Amniotic stem cell (primary cell): ENCODE measurements around the gene GIMAP8.
A peak's percentile ranks its signal among the peaks of the same experiment; 100 is the strongest.

Source experiments
- DNase-seq: peaks from one replicate; lab custom pipeline; 2025; lab: John Stamatoyannopoulos, UW

The GIMAP8 gene

DNA sequence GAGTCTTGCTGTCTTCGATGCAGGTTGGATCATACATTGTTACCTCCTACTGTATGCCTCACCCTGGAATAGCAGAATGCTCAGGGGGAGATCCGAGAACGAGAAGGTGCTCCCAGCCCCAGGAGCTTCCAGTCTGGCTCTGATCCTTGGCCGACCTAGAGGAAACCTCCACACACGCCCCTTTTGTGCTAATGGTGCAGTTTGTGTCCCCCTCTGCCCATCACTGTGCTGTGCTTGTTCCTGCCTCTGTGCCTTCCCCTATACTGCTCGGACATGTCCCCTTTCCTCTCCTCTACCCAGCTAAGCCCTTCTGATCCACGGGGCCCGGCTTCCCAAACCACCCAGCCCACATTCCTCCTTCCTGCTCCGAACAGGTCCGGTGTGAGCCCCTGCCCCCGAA lies 38.8 kb upstream of the GIMAP8 start:
- DNase-seq: no peak

DNA sequence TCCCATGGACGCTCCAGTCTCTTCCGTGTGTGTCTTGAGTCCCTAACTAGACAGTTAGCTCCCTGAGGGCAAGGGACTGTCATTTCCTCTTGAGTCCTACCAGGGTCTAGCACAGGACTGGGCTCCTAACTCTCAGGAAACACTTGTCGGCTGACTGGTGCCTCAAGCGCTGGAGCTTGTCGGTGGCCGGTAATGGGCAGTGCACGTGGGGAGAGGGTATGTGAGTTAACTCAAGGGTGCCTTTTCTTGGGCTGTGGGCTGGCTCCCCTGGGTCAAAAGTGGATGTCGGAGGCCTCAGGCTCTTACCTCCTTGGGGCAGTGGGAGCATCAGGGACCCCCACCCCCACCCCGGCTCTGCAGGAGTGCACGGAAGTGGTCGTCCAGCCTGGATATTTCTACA lies 38.4 kb upstream of the GIMAP8 start:
- no peak for DNase-seq

DNA sequence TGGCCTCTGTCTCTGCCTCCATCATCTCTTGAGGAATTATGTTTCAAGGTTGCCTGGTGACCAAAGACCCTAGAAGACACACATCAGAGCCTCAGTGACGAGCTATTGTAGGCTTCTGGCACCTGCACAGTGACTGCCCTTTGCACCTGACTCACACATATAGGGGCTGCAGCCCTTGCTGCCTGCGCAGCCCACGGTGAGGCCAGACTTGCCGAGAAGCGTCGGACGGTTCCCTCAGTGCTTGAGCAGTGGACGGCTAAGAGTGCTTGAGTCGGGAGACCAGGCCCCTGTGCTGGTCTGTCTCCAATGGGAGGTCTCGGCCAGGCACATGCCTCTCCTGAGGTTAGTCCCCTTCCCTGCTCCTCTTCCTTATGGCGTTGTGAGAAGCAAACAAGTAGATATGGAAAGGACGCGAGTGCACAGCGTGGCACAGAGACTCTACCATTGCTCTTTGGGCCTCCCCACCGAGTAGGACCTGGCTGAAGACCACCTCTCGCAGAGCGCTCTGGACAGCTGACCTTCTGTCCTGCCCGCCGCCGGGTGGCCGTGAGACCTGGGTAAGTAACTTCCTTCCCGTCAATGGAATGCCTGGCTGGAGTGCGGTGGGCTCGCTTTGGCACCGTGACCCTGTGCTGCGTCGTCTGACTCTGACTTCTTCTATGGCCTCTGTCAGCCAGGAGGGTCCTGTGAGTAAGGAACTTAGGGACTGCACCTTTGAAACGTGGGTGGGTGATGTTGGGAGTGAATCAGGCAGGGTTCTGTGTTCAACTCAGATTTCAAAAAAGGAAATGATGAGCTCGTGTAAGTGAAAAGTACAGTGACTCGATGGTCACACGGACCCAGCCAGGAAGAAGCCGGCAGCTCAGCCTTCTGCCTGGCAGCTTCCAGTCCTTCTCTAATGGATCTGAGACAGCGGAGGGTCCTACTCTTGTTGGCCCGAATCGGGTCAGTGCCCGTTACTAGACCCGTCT lies 37.6 kb upstream of the GIMAP8 start:
- no peak for DNase-seq

DNA sequence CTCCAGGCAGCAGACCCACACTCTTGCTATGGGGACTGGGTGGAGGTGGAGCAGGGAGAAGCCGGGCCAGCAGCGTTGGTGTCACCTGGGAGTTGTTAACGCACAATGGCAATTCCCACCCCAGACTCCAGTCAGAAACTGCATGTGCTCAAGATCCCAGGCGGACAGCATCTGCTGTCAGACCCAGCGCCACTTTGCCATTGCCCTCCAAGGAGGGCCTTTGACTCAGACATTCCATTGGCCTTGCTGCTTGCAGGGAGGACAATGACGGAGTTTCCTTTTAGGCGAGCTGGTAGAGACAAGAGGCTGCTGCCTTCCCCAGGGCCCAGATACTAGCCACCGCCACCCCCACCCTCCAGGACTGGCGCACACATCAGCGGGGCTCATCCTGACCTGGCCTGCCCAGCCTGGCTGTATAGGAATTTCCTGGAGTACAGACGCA lies 36.8 kb upstream of the GIMAP8 start:
- DNase-seq: no peak

DNA sequence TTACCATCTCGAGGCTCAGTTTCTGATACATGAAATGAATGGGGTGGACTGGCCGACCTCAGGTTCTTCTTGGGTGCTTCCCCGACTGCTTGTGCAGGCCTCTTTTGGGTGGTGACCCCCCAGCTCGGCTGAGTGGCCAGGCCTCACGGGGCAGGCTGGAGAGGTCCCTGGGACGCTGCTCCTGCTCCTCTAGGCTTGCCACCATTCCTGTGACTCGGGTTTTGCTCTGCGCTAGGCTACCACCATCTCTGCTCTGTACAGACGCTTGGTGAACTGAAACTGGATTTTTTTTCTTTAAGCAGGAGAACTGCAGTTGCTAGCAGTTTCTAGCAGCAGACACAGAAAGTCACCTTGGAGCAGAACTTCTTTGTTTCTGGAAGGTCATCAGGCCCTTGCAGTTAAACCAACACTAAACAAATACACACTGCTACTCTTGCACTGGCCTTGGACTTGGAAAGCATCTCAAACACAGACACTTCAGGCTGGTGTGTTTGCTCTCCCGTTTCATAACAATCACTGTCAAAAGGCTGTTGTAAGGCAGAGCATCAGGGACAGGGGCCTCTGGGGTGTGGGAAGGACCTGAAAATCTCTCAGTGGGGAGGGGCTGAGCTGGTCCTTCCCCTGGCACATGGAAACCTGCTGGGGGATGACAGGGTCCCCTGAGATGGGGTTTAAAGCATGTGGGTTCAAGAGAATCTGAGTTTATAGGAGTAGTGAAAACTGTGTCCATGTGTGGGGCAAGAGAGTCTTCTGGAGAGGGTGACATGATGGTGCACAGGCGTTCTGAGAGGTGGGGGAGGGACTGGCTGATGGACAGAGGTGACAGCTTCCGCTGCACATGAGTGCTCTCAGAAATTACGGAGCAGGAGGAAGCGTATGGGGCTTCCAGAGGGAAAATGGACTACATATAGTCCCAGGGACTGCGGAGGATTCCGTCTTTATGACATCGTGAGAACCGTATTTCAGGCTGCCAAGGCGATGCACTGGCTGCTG lies 35.0 kb upstream of the GIMAP8 start:
- no peak for DNase-seq

DNA sequence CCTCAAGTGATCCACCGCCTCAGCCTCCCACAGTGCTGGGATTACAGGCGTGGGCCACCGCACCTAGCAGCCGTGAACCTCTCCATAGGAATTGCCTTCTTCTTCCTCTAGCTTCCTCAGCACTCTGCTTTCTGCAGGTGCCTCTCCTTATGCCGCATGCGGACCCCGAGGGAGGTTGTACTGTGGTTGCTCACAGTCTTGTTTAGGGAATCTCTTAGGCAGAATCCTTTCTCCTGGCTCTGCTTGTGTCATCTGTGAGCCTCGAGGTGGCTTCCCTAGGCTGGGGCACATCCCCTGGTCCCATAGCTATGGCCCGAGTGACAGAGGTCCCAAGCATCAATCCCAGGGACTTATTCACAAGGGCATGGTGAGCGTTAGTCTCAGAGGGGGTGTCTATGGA lies 33.2 kb upstream of the GIMAP8 start:
- no peak for DNase-seq

DNA sequence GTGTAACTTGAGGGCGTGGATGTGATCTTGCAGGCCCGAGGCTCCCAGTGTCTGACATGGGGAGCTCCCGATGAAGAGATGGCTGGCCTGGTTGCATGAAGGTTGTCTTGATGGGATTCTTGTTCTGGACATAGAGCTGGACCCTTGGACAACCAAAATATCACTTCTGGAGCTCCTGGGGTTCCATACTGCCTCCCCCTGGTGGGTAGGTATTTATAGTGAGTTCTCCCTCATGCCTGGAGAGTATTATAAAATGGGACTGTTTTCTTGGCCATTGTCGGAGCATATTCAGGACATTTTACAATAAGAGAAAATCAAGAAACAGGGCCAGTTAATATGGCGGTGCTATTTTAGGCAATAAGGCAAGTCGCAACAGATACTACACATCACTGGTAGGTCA lies 32.6 kb upstream of the GIMAP8 start:
- no peak for DNase-seq

DNA sequence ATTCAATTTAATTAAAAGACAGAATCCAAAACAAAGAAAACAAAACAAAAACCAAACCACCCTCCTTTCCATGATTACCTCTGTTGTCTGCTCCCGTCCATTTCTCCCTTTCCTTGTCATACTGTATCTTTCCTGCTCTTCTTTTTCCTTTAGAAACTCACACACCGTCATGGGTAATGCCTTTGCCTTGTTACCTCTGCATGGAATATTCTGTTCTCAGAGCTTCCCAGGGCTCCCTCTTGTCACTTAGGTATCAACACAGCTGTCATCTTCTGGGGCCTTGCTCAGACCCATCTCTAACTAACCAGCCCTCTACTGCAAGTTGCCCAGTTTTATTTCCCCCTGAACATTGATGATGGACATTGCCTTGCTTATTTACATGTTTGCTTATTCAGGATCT lies 30.2 kb upstream of the GIMAP8 start:
- no peak for DNase-seq

DNA sequence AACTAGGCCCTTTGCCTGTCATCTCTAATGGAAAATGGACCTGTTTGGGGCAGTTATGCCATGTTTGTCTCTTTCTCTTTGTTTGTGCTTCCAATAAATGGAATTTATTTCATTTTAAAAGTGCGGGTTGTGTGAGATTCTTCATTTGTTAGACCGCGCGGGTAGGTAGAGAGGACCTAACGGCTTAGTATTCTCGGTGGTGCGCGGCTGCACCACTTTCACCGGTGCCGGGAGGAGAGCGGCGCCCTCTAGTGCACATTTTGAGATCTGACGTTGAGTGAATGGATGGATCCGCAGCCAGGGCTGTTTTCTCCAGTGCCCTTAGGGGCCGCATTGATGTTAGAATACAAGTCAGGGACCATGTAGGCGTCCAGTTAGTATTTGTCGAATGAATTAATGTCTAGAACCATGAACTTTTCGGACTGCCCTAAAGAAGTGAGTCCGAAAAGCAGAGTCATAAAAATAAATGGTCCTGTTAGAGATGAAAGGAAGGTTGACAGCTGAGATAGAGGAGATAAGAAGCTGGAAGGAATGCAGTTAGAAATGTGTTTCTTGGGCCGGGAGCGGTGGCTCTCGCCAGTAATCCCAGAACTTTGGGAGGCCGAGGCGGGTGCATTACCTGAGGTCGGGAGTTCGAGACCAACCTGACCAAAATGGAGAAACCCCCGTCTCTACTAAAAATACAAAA lies 29.3 kb upstream of the GIMAP8 start:
- DNase-seq: peak; percentile 53

DNA sequence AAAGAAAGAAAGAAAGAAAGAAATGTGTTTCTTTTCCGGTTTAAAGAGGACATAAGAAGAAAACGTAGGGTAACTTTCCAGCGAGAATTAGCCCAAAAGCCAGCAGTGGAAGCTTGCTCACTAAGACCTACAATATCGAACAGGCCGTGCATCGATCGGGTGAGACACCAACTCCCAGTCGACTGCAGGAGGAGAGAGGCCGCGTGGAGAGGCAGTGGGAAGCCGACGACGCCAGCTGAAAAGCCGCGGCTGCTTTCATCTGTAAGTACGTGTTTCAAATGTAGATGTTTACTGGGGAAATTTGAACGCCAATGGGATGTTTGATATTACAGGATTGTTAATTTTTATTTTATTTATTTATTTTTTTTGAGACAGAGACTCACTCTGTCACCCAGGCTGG lies 28.6 kb upstream of the GIMAP8 start:
- DNase-seq: no peak

DNA sequence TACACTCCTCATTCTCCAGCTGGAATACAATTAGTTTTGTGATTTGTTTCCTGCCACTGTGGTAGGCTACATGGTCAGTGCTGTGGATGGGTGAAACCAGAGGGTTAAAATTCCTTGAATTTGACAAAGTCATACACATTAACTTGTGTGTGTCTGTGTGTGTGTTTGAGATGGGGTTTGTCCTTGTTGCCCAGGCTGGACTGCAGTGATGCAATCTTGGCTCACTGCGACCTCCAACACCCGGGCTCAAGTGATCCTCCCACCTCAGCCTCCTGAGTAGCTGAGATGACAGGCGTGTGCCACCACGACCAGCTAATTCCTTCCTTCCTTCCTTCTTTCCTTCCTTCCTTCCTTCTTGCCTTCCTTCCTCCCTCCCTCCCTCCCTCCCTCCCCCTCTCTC lies 24.8 kb upstream of the GIMAP8 start:
- no peak for DNase-seq

DNA sequence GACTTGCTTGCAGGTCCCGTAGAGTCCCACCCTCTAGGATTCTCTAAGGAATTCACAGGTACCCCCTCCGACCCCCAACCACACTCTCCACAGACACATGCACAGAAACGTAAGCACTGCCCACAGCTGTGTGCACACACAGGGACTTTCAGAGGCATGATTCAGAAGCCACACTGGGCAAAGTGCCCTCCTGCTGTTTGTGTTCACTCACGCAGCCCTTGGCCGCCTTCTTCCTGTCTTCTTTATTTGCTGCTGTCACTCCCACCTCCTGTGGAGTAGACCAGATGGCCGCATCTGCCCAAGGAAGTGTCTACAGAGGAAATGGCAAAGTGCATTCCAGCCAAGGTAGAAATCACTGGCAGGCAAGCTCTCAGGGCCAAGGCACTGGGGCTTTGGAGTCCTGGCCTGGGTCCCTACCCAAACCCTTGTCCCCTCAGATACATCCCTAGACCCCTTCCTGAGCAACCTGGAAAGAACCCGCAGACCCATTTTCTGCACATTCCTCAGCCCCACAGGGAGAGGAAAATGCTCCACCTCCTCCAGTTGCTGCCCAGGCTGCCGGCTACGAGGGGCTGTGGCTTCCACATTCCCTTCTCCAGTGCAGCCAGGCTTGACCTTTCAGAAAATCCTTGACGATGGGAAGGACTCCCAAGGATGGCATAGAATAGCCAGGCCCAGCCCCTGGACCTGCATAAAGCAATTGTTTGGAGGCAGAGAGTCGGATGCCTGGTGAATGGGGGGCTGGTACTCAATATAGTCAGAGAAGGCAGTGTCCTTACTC lies 21.6 kb upstream of the GIMAP8 start:
- peak; percentile 19 for DNase-seq

DNA sequence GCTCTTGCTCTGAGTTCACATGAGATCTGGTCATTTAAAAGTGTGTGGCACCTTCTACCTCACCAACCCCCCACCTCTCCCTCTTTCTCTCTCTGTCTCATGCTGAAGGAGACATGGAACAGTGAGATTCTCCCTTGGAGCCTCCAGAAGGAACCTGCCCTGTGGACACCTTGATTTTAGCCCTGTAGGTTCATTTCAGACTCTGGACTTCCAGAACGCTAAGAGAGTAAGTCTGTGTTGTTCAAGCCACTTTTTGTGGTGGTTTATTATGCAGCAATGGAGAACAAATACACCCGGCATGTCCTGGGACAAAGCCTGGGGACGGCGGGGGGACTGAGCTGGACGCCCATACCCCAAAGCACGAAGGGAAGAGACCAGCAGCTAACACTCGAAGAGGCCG lies 20.7 kb upstream of the GIMAP8 start:
- no peak for DNase-seq

DNA sequence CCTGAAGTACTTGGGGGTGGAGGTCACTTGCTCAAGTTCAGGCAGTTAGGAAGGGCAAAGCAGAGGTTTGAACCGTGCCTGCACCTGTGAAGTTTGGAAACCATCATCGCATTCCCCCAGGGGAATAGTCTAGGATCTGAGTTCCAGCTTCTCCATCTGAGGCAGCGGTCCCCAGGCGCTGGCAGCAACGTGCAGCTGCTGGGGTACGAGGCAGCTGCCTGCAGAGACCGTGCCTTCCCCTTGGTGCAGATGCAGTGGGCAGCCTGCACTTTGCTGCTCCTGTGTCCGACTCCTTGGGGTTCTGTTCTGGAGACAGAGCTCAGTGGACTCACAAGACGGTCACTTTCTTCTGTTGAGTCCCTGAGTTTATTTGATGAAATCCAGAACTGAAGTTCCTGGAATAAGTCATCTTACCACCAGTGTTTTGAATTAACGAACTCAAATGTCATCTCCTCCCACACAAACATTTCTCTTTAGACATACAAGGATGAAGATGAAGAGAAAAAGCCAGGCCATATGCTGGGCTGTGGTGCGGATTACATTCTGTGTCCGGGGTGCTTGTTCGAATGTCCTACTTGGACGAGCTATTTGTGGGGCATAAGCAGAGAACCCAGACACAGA lies 19.9 kb upstream of the GIMAP8 start:
- DNase-seq: no peak

DNA sequence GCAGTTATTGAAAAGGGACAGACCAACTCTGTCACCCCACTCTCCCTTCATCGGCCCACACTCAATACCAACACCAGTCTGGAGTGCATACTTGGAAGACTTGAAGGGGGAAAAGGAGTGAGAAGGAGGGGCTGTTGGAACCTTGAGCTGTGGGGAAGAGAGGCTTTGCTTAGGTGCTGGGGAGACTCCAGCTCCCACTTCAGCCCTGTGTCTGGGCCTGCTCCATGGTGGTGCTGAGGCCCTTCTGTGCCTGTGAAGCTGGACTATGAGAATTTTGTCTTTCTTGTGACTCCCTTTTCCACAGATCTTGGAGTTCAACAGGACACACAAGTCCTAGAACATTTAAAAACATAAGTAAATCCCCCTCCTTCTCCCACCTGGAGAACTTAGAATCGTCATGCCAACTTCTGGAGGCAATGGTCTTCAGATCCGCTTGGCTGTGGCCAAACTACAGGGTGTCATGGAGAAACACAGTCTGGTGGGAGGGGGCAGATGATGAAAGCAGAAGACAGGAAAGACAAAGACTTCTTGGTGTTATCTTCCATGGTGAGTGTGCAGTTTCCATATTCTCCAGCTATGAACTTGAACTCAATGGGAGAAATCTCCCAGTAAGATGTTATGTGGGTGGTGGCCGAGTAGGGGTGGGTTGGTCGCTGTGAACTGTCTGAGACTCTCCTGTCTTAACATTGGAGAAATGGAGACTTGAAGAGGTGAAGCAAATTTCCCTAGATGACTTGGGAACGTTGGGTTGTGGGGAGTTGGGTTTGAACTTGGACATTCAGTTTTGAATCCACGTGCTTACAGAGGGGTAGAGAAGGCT lies 18.4 kb upstream of the GIMAP8 start:
- no peak for DNase-seq

DNA sequence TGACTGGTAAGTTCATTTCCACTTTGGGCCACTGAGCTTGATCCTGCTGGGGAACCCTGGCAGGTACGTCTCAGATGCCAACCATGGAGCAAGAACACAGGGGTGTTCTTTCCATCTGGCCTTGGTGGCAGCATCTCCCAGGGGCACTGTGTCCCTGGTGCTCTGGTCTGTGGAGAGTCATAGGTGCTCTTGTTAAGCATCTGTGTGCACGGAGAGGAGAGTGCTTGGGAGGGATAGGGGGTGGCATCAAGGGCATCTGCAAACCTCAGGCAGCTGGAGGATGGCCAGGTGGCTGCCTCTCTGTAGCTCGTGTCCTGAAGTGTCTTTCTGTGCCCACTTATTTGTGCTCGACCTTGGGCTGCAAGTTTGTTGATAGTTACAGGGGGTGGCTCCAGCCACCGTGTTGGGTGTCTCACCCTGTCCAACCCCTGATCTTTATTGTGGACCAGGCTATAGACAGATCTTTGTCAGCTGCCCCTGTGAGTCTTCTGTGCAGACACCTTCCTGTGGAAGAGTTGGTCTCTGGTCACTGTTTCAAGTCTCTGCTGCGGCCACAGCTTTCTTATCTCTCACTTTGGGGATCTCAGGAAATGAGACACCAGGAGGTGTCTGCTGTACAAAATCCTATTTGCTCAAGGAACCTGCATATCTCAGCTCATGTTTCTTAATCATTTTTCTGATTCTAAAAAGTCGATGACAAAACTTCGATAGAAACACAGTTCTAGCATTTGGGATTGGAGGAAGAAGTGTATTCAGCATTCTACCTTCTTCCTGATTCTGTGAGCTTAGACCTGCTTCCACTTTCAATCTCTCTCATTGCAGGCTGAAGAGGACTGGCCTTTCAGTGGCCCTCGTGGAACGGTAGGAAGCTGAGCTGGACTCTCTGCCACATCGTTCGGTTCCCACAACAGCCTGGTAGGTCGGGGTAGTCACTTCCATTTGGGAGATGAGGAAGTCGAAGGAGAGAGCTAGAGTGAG lies 17.2 kb upstream of the GIMAP8 start:
- no peak for DNase-seq

DNA sequence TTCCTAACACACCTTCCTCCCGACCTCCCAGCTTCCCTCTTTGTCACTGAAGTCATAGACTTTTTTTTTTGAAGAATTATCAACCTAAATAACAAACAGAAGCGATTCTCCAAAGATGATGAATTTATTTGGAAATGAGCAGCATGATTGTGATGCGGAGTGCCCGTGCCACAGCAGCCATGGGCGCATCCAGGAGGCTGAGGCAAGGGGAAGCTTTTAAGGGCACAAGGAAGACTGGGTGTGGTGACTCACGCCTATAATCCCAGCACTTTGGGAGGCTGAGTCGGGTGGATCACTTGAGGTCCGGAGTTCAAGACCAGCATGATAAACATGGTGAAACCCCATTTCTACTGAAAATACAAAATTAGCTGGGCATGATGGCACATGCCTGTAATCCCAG lies 16.2 kb upstream of the GIMAP8 start:
- no peak for DNase-seq

DNA sequence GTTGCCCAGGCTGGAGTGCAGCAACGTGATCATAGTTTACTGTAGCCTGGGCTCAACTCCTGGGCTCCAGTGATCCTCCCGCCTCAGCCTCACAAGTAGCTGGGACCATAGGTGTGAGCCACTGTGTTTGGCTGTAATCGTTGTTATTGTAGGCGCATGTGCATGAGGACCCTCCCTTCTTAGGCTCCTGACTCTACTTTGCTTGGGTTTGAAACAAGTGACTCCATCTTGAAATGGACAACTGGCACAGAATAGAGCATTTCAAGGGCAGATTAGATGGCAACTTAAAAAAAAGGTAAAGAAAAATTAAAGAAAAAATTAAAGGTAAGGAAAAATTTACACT lies 15.4 kb upstream of the GIMAP8 start:
- DNase-seq: no peak
